GM19023 (cell line): ENCODE results near the gene PSMD10.

Source experiments
- ATAC-seq: cut with Tn5 transposase; IDR thresholded peaks from one replicate; pipeline ENCODE4 v1.9.1; 2021; ENCODE audit warnings: mild to moderate bottlenecking, moderate library complexity; ENCODE audit not compliant: unreplicated experiment

The PSMD10 gene, protein sequence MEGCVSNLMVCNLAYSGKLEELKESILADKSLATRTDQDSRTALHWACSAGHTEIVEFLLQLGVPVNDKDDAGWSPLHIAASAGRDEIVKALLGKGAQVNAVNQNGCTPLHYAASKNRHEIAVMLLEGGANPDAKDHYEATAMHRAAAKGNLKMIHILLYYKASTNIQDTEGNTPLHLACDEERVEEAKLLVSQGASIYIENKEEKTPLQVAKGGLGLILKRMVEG

DNA sequence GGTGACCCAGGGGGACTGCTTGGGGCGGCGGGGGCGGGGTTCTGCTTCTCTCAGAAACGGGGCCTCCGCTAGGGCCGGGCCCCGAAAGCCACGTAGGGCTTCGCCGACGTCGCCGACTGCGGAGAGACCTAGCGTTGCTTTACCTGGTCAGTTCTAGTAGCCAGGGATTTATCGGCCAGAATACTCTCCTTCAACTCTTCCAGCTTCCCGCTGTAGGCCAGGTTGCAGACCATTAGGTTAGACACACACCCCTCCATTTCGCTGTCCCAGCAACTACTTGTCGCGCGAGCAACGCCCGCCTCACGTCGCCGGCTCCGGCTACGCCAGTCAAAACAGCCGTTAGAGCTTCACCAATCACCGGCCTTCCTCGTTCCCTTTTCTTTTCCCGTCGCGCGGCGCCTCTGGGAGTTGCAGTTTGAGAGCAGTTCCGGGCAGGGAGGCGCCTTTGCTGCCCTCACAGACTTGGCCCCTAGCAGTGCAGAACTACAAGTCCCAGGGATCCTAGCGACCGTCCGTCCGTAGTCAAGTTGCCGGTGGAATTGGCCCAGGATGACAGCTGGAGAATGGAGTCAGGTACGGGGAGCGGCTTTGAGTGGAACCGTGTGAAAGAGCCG, at the start of gene PSMD10, which contains the start of gene ATG4A:
TSS of gene PSMD10 (minus strand) at position 279 of the 614 bp plus-strand sequence. CDS start at position 257, 22 bp downstream.
TSS of gene ATG4A (plus strand) at position 515 of the 614 bp plus-strand sequence. CDS start at position 564, 49 bp downstream.
- peak; percentile 95 for ATAC-seq

DNA sequence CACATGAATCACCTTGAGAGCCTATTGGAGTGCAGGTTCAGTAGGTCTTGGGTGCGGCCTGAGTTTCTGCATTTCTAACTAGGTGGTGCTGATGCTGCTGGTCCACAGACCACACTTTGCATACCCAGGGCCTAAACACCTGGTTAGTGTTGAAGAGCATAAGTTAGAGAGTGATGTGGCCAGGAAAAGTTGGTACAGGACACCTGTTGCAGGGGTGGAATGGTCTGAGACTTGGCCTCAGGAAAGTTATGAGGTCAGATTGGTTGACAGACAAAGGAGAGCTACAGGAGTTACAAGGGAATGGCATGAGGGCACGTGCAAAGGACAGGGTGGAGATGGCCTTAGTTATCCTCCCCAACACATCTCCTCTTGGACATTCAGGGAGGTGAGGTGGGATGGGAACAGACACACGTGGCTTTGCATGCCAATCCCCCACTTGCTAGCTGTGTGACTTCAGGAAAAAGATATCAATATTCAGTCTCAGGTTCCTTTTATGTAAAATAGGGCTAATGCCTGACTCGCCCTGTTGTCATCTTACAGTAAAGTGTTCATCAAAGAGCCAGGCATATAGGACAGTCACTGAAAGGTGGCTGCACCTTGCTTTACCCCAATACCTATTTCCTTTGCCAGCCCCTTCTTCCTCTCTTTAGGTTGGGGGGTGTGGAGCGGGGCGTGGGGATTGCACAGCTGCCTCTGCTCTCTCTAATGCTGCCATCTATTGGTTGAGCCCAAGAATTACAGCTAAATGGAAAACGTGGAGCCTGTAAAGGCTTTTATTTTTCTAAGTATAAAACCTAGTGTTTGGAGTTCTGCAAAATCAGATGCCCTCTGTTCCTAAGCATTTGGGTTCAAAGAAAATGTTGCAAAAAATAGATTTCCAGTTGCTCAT, 47.7 kb upstream of the PSMD10 start:
- ATAC-seq = no peak

DNA sequence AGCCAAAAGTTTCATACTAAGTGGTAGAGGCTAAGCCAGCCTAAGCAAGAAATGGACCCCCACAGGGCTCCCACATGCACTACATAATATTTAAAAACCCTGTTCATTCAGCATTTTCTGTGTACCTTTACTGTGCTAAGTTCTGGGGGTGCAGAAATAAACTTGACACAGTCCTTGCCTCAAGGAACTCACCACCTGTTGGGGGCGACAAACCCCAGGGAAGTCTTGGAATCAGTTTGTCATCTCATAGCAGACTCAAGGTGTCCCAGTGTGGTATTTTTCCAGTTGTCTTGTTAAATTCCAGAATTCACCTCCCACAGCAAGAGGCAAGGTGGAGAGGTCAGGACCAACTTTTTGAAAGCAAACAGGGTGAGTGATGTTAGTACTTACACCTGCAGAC, 43.4 kb upstream of the PSMD10 start:
- no peak for ATAC-seq

DNA sequence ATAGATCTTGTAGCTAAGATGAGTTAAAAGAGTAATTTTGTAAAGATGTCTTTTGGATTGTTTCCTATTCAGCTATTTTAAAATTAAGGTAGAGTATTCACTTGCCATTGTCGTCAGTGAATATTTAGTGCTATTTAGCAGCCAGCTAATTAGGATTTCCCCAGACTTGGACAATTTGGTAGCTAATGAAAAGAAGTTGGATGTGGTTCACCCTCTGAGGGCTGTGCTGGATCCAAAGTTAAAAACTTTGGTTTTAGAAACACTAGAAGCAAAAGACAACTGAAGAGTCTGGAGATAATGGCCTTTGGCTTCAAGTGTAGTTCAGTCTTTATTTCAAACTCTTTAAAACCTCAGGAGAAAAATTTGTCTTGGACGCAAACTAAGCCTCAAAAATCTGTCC, 41.5 kb upstream of the PSMD10 start:
- ATAC-seq = no peak

DNA sequence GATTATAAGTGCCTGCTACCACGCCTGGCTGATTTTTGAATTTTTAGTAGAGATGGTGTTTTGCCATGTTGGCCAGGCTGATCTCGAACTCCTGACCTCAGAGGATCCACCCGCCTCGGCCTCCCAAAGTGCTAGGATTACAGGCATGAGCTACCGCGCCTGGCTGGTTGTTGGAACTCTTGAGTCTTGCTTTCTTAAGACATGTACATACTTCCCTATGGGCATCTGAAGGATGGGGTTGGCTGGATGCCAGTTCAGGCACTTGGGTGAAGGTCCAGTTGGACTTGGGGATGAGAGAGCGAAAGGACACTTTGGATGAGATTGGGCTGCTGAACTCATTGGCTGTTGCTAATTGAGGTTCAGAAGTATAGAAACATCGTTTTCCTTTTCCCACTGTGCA, 40.7 kb upstream of the PSMD10 start:
- ATAC-seq = no peak

DNA sequence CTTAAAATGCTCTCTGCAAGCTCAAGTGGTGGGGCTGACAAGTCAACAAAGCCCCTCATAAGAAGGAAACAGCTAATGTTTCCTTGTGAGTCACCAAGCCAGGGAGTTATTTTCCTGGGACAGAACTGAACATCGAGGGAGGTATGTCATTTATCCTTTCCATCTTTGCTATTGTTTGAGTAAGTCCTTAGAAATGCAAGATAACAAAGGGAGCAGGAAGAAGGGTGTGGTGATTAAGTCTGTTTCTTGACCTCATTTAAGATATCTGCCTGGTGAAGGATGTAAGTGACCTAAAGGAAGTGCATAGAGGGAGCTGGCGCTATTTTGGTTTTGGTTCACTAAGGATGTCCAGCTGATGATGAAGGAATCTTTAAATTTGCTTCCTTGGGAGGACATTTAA, 40.1 kb upstream of the PSMD10 start:
- no peak for ATAC-seq

DNA sequence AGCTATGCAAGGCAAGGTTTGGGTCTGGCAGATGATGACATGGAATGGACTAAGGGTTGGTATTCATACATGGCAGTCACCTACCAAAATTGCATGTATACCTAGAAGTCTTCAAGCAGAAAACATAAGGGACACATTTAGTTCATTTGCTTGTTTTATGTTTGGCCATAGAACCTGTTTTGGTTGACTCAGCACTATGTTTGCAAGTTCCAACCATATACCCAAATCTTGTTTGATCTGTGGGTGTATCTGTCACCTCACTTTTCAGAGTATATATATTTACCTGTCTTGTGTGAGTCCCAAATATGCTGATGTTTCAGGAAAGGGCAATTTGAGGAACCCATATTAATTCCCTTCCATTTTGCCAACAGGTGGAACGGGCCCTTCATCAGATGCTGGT, 39.5 kb upstream of the PSMD10 start:
- no peak for ATAC-seq

DNA sequence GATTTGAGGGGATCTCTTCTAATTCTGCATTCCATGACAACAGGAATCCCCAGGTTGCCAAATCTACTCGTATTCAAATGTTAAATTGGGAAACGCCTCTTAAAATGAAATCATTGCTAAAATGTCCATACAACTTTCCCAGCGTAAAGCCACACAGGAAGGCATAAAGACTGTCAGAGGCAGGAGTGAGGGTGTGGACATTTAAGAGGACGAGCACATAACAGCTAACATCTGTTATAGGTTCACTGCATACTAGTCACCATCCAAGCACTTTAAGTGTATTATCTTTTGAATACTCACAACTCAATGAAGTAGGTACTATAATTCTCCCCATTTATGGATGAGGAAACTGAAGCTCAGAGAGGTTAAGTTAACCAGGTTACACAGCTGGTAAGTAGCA, 35.8 kb upstream of the PSMD10 start:
- no peak for ATAC-seq

DNA sequence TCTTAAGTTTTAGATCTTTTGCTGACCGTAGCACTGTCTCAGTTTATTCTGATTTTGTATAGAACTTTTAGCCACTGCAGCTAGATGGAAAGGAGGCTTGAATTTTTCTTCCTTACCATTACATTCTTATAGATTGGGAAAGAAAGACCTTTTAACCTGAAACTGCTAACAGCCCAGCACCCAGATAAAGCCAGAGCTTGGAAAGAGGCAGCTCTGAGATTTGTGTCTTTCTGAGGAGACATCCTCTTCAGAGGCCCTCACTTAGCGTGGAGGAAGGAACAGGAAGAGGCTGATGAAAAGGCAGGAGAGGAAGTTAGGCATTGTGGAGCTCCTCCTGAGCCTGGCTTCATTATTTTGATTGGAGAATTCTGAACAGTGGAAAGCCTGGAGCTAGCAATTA, 35.3 kb upstream of the PSMD10 start:
- ATAC-seq = no peak

DNA sequence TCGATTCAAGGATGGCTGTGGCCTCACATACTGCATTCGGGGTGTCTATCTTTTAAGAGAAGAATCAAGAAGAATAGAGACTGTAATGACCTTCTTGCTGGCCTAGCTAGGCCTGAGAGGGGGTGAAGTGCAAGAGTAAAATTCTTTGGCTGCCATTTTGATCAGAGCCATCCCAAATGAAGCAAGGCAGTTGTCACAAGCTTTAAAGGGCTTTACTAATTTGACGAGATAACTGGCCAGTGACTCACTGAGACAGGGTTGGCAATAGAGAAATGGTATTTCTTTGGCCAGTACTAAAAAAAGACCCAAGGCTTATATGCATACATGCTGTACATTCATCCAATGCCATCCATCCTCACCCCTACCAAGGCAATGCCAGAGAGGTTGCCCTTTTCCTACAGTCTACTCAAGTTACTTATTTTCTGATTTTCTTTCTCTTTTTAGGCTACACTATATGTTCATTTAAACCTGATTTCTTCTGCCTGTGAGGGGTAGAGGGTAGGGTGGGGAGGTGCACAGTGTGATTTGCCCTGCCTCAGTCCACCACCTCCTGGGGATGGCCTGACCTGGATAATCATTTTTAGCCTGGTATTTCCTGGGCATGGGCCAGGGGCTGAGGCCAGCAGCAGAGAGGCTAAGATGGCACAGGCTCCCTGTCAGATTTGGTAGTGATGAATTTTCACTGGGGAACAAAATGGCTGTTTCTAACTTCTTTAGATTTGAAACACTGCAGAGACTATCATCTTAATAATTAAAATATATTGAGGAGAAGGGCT, 32.4 kb upstream of the PSMD10 start:
- ATAC-seq = no peak

DNA sequence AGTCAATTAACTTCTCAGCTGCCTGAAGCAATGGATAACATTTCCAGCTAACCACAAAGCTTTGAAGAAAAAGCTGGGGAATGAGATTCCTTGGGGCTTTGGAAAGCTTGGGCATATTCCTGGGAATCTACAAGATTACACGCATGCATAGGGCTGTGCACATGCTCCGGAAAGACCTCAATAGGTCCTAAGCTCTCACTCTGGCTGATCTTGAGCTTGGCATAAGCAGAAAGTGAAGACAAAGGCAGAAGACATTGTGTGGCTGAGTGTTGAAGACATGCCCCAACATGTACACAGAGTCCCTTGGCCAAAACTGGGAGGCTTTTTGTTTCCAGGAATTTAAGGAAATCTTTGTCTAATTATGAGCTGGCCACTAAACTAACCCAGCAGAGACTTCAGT, 31.4 kb upstream of the PSMD10 start:
- no peak for ATAC-seq

DNA sequence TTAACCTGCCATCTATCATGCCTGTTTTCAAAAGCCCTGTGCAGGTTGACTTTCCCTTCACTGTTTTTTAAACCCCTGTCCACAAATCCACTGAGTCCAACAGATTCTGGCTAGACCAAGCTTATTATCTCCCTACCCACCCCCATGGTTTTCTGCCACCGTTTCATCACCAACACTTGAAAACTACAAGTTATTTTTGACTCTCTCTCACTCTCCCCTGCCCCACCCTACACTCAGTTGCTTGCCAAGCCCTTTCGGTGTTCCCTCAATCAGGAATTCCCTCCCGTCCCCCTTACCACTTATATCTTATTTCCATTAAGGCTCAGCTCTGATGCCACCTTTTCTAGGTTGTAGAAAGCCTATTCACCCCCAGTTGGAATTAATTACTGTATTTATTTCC, 29.9 kb upstream of the PSMD10 start:
- no peak for ATAC-seq

DNA sequence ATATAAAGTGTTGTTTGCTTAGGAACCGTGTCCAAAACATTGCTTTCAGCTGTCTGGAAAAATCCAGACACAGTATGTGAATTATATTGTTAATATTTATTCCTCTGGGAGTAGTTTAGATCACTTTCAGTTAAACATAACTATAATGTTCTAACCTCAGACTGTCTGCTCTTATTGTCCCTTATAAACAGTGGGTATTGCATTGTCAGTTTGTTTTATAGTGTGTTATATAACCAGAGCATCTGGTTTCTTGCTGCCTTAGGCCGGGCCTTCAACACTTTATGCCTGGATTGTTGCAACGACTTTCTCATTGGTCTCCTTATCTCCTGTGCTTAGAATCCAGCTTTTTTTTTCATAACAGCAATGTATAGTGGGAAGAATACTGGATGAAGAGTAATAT, 26.6 kb upstream of the PSMD10 start:
- no peak for ATAC-seq

DNA sequence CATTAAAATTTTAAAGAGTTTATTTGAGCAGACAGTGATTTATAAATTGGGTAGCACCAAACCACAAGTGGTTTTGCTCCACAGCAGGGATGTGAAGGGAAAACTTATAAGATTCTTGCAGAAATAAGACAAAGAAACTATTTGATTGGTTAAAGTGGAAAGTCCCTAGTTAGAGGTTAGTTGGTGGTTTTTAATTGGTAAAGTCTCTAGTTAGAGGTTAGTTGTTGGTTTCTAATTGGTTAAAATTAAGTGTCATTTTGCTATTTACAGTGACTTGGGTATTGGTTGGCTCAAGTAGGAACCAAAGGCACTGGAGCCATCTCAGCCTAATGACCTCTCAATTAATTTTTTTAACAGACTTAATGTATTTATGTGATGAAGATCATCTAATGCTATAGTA, 23.2 kb upstream of the PSMD10 start:
- no peak for ATAC-seq

DNA sequence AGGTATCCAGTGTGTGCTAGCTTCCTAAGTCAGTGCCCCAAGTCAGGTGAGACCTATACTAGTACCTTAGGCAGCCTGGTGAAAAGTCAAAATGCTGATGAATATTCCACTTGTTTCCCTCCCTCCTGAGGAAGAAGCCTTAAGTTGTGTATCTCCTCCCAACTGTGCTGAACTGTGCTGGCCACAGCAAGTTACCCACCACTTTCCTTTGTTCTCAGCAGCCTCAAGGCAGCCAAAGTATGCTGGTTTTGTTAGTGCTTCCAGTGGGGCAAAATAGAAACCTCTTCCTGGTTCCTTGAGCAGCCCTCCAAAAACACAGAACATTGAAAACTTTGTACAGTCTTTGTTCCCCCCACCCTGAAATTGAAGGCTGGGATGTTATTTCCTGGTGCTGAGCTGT, 14.1 kb upstream of the PSMD10 start:
- ATAC-seq = no peak

DNA sequence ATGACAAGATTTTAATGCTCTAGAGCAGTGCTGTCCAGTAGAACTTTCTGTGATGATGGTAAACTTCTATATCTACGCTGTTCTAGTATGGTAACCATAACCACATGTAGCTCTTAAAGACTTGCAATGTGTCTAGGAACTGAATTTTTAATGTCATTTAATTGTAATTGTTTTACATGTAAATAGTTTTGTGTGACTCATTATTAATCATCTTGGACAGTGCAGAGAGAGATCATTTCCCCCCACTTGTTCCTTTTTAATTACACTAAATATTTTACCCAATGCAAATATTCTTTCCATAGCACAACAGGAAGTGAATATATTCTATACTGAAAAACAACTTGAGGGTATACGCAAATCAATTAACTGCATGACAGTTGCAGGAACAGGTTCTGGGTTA, 6.0 kb upstream of the PSMD10 start:
- ATAC-seq = no peak

DNA sequence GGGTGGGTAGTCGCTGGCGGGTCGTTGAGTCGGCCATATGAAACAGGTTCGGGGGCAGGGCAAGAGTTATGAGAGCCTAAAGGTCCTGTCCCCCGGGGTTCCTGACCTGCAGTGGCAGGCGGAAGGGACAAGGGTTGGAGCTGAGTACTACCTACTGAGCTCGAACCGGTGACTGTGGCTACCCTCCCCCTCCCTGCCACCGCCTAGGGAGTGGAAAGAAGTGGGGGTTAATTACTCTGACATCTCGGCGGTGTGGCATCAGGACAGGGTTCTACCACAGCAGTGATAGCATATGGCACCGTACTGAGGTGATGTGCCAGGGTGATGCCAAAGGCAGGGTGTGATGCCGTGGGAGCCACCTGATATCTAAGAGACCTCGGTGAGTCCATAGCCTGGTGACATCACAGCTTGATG, 543 bp upstream of the PSMD10 start:
- ATAC-seq = peak; percentile 46

DNA sequence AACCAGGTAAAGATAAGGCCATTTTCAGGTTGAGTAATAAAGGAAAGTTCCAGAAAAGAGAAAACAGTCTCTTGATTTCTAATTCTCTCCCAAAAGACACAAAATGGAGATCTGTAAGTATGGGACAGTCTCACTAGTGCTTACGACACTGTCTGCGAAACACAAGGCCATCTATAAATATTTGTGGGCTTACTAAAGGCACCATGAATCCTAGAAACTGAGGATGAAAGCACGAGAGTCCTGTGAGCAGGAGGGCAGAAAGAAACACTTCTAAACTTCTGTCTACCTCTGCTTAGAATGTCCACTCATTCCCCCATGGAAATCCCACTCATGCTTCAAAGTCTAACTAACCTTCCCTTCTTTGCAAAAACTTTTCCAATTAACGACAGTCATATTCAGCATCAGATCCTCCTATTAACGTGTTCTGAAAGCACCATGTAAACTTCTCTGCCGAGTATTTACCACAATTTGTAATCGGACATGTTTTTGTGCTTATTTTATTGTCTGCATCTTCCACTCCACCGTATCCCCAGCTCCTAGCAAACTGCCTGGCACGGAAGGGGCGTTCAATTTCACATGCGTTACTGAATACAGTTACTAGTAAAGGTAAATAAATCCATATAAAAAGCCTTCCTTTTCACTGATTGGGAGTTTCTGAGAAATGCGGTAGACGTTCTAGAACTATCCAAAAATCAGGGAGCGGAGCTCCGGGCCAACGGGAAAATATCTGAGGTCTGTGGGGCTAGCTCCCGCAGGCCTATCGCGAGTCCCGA, 665 bp downstream of the PSMD10 start:
- ATAC-seq = no peak

DNA sequence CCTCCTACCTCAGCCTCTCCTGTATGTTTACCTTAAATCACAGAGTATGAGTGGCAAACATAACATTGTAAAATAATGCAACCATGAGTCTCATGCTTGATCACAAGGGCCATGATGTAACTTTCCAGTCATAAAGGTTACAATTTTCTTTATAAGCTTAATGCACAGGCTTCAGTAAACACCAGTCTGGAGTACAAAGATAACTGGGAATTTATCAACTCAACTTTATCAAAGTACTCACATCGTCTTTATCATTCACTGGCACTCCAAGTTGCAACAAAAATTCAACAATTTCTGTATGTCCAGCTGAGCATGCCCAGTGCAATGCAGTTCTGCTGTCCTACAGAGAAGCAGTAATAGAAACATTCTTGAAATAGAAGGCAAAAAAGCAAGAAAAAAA, 2.8 kb downstream of the PSMD10 start:
- ATAC-seq = no peak

DNA sequence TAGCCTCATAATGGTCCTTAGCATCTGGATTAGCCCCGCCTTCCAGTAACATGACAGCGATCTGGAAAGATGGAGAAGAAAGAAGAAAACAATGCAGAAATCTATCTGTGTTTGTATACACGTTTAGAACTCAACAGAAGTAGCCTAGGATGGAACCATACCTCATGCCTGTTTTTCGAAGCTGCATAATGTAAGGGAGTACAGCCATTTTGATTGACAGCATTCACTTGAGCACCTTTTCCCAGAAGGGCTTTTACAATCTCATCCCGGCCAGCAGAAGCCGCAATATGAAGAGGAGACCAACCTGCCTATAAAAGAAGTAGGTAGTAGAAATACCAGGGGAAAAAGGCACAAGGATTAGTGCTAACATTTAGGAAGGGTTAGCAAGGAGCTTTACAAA, 3.5 kb downstream of the PSMD10 start:
- no peak for ATAC-seq
